OCI-M2 (cell line): ENCODE data around the gene GAS1.

Source experiments
- DNase-seq: peaks from one replicate; lab custom pipeline; 2025; ENCODE audit not compliant: unreplicated experiment; lab: John Stamatoyannopoulos, UW

GAS1 gene

DNA sequence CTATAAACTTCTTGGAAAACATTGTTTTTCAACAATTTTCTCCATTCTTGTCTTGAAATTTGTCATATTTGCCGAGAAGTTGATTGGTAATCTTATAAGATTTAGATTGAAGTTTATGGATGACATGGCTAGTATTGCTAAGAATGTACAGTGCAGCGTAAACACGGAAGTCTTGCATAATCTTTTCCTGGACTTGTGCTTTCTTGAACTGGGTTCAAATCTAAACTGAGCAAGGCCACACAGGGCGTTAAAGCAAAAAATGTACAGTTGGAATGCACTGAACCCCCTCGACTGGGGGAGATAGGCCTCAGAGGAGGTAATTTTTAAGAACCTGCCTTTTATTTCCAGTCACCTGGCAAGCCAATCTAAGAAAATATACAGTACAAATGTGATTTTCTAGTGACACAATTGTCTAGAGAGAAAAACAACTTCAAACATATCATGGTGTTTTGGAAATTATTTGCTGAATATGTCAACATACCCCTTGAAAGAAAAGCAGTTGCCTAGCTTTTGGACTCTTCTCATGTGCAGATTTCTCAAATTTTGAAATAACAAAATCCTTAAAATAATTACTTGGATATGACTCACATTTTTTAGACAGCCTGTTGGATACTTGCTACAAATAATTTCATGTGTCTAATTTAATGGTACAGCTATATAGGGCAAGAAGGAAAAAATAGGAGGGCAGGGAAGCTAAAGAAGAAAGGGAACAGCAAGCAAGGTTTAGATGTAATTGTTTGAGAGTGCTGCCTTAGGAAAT is 18.5 kb upstream of the GAS1 start:
- no peak for DNase-seq

DNA sequence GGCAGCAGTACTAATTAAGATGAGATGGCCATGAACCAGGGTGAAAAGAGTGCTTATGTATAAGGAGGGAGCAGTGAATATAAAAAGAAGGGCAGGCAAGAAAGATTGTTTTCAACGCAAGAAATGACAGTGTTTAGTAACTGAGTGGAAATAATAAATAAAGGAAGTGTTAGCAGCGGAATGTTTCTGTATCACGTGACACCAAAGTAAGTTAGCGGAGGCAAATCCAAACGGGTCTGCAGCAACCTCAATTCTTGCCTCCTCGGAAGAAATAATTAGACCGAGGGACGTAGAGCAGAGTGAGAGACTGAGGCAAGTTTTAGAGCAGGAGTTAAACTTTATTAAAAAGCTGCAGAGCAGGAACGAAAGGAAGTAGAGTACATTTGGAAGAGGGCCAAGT is 15.4 kb upstream of the GAS1 start:
- DNase-seq = no peak

- DNase-seq = no peak
Measured at GRCh38 chr9:86960938-86961337, 13.6 kb upstream of the GAS1 start.

GRCh38 chr9:86958203-86958602 is 10.9 kb upstream of the GAS1 start:
- DNase-seq = no peak

DNA sequence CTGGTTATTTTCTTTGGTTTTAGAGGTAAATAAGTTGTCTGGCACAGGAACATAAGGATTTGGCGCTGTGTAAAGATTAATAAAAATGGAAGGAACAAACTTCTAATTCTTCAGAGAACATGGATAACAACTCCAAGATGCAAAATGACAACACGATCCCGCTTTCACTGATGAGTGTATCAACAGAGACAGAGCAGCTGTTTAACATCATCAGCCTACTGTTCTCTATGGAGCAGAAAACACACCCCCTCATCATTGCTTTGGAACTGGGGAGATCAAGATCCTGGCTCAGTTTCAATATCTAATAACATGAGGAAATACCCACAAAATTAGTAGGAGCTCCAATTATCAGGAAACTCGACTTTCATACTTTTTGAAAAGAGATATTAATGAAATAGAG is 8.3 kb upstream of the GAS1 start:
- DNase-seq = no peak

DNA sequence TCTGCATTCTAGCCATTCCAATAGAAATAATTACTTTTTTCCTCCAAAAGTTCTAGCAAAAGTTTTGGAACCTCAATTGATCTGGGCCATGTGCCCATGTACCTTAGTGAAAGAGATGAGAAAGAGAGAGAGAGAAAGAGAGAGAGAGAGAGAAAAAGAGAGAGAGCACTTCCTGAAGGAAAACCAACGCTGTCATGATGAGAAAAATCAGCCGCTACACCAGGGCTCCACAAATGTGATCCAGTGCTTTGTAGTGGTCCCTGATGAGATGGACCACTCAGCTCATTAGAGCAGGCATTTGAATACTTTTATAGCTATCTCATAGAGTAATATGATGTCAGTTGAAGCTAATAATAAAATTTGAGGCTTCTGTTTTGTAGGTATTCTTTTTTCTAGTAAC is 7.7 kb upstream of the GAS1 start:
- no peak for DNase-seq

DNA sequence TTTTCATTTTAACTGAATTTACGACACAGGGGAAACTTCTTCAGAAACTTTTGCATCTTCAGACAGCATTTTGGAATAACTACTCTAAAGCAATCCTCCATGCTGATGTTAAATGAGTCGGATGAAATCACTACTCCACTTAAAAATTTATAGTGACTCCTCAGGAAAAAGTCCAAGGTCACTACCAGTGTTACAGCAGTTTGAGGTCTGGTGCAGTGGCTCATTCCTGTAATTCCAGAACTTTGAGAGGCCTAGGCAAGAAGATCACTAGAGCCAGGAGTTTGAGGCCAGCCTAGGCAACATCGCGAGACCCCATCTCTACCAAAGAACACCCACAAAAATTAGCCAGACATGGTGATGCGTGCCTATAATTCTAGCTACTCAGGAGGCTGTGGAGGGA is 5.9 kb upstream of the GAS1 start:
- no peak for DNase-seq

- DNase-seq = no peak
Measured at GRCh38 chr9:86948074-86948929, 996 bp upstream of the GAS1 start.

DNA sequence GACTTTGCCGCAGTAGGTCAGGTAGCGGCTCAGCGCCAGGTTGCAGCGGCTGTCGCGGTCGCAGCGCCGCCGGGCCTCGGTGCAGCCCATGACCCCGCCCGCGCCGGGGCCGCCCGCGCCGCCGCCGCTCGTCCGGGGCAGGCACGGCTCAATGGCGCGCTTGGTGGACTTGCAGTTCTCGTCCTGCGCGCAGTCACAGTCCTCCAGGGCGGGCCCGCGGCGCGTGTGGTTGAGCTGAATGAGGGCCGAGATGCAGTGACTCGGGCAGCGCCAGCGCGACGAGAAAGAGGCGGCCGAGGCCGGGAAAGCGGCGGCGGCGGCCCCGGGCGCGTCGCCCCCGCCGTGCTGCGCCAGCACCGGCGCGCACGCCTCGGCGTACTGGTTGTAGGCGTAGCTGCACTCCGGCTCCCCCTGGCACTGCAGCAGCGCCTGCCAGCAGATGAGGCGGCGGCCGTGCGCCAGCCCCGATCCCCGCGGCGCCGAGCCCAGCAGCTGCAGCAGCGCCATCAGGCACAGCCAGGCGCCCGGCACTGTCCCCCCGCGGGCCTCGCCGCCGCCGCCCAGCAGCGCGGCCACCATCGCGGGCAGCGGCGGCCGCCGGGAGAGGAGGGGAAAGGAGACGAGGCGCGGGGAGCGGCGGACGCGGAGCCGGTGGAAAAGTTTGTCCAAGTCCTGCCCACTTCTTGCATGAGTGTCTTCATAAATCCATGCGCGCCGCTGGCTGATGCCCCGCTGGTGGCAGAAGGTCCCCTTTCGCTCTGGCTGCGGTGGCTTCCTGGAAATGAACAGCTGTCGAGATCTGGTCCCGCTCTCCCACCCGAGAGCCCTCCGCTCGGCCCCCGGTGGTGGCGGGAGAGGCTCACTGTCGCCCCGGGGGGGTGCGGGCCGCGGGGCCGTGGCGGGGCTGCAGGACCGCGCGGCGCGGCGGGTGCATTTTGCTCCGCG is 833 bp downstream of the GAS1 start:
- no peak for DNase-seq

GRCh38 chr9:86945728-86946200 is 1.5 kb downstream of the GAS1 start:
- no peak for DNase-seq

DNA sequence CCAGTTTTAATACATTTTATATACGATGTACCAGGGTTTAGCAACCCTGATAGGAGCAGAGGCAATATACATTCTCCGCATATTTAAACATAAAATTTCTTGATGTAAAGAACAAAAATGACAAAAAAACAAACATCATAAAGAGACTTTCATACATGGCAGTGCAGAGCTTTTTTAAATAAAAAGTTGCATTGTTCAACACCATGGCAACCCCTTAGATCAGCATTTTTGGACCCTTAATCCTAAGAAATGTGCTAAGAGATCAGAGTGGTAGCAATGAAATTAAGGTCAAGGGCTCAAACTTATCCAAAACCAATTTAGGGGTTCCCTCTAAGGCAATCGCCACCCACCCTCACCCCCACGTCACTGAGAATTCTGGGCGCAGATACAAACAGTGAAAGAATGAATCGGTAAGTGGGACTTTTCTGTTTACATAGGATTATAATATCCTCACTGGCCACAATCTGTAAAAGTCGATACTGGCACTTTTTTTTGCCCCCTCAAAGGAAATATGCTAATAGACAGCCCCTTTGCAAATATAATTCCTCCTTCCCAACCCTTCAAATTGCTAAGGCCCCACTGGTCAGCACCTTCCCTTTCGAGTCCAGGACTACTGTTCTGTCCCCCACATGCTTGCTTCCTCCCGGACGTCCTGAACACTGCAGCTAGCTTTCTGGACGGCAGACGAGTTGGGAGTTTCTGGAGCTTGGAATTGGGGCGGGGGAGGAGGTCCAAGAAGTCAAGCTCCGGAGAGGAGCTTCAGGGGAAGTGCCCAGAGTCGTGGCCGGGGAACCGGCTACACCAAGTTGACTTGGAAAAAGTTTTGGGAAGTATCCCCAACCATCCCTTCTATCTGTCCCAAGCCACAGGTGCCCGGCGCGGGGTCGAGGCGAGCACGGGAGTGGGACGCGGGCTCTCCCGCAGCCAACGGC is 2.2 kb downstream of the GAS1 start:
- no peak for DNase-seq

DNA sequence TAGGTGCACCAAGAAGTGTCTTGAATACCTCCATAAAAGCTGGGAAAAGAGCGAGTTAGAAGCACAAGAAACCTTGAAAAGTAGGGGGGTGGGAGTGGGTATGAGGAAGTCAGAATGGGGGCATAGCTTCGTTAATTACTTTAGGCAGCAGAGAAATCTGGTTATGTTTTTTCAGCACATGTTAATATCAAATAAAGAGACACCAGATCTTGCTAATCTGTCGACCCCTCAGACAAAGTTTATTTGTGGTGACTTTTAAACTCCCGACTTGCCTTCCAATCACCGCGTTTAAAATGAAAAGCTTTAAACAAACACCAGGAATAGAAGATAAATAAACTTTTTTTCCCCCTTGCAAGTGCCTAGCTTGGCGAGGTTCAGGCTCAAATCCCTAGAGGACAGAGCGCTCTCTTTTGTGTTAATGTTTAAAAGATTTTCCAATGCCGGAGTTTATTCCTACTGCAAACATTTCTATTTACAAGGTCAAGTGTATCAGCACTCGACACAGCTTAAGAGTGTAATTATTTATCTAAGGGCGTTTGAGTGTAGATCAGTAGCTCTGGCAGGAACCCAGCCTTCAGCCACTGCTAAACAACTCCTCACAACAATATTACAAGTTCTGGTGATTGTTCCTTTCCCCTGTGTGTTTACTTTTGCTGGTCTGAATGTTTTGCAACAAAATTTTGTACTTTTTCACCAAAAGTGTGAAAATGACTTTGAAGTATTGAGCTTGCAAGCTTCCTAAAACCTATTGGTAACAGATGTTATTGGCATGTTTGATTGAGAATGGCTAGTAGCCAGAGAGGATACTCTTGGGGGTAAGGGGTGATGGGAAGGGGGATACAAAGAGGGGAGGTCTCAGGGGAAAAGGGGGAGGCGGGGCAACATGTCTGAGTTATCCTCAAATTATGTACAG is 3.8 kb downstream of the GAS1 start:
- DNase-seq = no peak

- no peak for DNase-seq
Measured at GRCh38 chr9:86942281-86943200, 4.8 kb downstream of the GAS1 start.

DNA sequence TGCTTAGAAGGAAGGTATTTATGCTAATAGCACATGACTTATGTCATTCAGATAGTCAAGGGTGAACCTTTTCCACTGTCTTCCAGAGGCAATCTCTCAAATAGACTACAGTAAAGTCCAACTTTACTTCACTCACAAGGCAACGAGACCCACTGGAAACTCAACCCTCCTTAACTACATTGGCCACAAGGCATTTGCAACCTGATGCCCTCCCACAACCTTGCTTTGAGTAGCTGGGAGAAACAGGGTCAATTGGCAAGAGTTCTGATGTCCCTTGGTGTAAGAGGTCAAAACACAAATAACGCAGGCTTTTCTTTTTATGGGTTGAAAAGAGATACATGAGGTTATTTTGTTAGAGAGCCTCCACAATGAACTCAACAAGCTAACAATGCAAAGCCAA is 6.1 kb downstream of the GAS1 start:
- no peak for DNase-seq

DNA sequence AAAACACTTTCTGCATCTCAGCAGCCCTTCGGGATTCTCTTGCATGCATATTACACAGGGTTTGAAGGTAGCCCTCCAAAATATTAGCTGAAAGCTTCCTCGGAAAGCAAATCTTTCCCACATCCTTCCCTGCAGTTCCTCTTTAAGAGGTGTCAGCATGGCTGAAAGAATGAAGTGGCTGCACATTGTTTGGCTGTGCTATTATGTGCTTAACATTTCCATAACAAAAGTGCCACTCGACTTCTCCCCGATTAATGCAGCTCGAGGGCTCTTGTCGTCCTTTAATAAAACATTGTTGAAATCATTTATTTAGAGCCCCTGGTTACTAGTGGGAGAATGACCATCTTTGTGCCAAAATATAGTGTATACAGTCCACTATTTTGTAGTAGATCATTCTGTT is 6.5 kb downstream of the GAS1 start:
- no peak for DNase-seq

- no peak for DNase-seq
Measured at GRCh38 chr9:86939891-86940290, 7.4 kb downstream of the GAS1 start.

DNA sequence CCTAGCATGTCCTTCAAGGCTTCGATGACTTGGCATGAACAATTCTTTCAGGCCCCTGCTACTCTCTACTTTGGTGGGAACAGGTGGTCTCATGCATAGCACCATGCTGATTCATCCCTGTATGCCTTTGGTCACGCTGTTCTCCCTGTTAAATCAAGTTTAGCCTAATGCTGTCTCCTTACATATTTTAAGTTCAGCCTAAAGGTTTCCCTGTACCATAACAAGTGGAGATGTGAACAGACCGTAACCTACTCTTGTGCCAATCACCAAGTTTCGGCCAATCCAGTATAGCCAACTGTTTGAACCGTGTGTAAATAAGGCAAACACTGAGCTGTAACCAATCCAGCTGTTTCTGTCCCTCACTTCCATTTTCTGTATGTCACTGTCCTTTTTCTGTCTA is 8.0 kb downstream of the GAS1 start:
- DNase-seq = no peak

- no peak for DNase-seq
Measured at GRCh38 chr9:86938780-86939179, 8.5 kb downstream of the GAS1 start.
